ENCODE data around the gene ABCD4.

DNA sequence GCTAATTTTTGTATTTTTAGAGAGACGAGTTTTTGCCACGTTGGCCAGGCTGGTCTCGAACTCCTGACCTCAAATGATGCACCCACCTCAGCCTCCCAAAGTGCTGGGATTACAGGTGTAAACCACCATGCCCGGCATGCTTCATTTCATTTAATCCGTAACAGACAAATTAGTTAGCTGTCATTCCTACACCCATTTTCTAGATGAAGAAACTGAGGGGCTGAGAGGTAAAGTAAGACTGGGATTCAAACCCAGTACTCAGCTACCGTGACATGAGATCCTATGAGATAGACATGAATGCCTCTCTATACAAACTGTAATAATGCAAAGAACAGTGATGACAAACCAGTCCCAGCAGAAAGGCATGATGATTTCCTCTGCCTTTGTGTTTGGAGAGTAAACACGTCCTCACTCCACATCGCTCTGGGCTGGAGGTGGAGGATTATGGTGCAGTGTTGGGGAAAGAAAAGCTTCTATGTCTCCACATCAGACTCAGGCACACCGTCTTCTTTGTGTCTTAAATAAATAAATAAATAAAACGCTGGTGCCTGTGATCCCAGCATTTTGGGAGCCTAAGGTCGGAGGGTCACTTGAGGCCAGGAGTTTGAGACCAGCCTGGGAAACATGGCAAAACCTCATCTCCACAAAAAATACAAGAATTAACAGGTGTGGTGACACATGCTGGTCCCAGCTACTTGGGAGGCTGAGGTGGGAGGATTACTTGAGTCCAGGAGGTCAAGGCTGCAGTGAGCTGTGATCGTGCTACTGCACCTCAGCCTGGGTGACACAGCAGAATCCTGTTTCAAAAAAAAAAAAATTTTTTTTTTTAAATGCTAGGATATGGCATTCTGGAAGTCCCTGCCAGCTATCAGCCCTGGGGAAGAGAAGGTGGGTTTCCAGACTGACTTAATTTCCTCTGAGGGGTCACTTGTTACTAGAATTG, 53.0 kb downstream of the ABCD4 start:
- TF ChIP-seq, protein P1, sequence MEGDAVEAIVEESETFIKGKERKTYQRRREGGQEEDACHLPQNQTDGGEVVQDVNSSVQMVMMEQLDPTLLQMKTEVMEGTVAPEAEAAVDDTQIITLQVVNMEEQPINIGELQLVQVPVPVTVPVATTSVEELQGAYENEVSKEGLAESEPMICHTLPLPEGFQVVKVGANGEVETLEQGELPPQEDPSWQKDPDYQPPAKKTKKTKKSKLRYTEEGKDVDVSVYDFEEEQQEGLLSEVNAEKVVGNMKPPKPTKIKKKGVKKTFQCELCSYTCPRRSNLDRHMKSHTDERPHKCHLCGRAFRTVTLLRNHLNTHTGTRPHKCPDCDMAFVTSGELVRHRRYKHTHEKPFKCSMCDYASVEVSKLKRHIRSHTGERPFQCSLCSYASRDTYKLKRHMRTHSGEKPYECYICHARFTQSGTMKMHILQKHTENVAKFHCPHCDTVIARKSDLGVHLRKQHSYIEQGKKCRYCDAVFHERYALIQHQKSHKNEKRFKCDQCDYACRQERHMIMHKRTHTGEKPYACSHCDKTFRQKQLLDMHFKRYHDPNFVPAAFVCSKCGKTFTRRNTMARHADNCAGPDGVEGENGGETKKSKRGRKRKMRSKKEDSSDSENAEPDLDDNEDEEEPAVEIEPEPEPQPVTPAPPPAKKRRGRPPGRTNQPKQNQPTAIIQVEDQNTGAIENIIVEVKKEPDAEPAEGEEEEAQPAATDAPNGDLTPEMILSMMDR (conservative IDR thresholded peaks at IDR 0.05; ENCODE audit: low read depth in 2 of 2), result no peak
- no peak for TF ChIP-seq EZH2phosphoT487 (IDR thresholded peaks at IDR 0.05; ENCODE audit: unreplicated experiment)
